Spleen (tissue), 11 donors: Measurements from ENCODE around the gene C1orf159. TPM values are rescaled to one million over a fixed set of nuclear protein-coding genes. Genes with fewer than 3 reads are reported as not detected.

Experiments
- DNase-seq: peaks from one replicate; pipeline ENCODE4 v3.0.0-alpha.2; 2020
- H3K27ac ChIP-seq, 8 donors: fragments of 200-600 bp; sonication (generic) in 7 of 8; 1 replicate in 4 of 8; 2 replicates in 4 of 8; pipeline versions ENCODE4 v1.5.0 to v1.8.0; 2016 to 2021; ENCODE audit warnings: inconsistent platforms in 4 of 8, mild to moderate bottlenecking in 4 of 8, moderate library complexity in 1 of 8
- H3K27me3 ChIP-seq, 7 donors: fragments of 200-600 bp; sonication (generic) in 6 of 7; replicated peaks in 1 of 7; 1 replicate in 4 of 7; 2 replicates in 3 of 7; pipeline versions ENCODE4 v1.5.0 to v1.8.0; 2016 to 2021; ENCODE audit warnings: inconsistent platforms in 3 of 7, mild to moderate bottlenecking in 1 of 7
- H3K36me3 ChIP-seq, 6 donors: fragments of 200-600 bp; sonication (generic) in 5 of 6; 1 replicate in 4 of 6; 2 replicates in 2 of 6; pipeline versions ENCODE4 v1.5.0 to v1.8.0; 2016 to 2021; ENCODE audit warnings: inconsistent platforms in 2 of 6
- H3K4me1 ChIP-seq, 6 donors: fragments of 200-600 bp; sonication (generic) in 5 of 6; 1 replicate in 3 of 6; 2 replicates in 3 of 6; pipeline versions ENCODE4 v1.5.0 to v1.8.0; 2016 to 2021; ENCODE audit warnings: inconsistent platforms in 3 of 6
- H3K4me3 ChIP-seq, 8 donors: fragments of 200-600 bp; sonication (generic) in 7 of 8; 1 replicate in 4 of 8; 2 replicates in 4 of 8; pipeline versions ENCODE4 v1.5.0 to v1.8.0; 2016 to 2021; ENCODE audit warnings: inconsistent platforms in 4 of 8, mild to moderate bottlenecking in 4 of 8, moderate library complexity in 2 of 8
- H3K9me3 ChIP-seq, 8 donors: fragments of 200-600 bp; sonication (generic) in 7 of 8; 1 replicate in 4 of 8; 2 replicates in 4 of 8; pipeline versions ENCODE4 v1.5.0 to v1.8.0; 2016 to 2021; ENCODE audit warnings: inconsistent platforms in 4 of 8
- CTCF ChIP-seq, 11 experiments: fragments of 200-600 bp in 7 of 11; fragments of 450-650 bp in 4 of 11; sonication (generic) in 4 of 11; IDR thresholded peaks in 8 of 11; conservative IDR thresholded peaks in 3 of 11; 1 replicate in 7 of 11; 2 replicates in 4 of 11; pipeline versions ENCODE4 v1.4.0 to v1.8.0; 2016 to 2021; ENCODE audit warnings: antibody characterized with exemption in 11 of 11, inconsistent platforms in 4 of 11, mild to moderate bottlenecking in 1 of 11
- POLR2A ChIP-seq, 3 donors: fragments of 450-650 bp; IDR thresholded peaks; one replicate each; pipeline ENCODE4 v1.5.1; 2017; ENCODE audit warnings: antibody characterized with exemption in 3 of 3, mild to moderate bottlenecking in 1 of 3
- POLR2AphosphoS5 ChIP-seq, 3 donors: sonication (generic); formaldehyde crosslinking; IDR thresholded peaks; one replicate each; pipeline ENCODE4 v1.5.1; 2017; ENCODE audit warnings: antibody characterized with exemption in 3 of 3
- WGBS, 5 donors: extraction: QIAGEN DNeasy Blood & Tissue Kit in 3 of 5; methylation state at CpG; one replicate each; pipeline versions ENCODE4 v1.1.5 to v1.1.7; 2013 to 2018; 5-methylcytosine and 5-hydroxymethylcytosine counted together
- intact Hi-C: fragments of 100-400 bp; cut with DNase I; formaldehyde crosslinking; loops from one replicate; pipeline ENCODE4 v1.15.0; 2023; ENCODE audit warnings: low total_unique reads
- polyA plus RNA-seq, 3 donors: library from polyadenylated mRNA; stranded (reverse); fragments of 200-250 nt; gene quantifications; one replicate each; pipeline ENCODE4 v1.2.1, GENCODE V29; 2013
- total RNA-seq, 7 donors: library from RNA; depleted of rRNA in 3 of 7; stranded (reverse); fragments of >200 nt in 3 of 7; fragmentation: NEBNext Ultra II Directional in 4 of 7; extraction: Animal tissue kit (Norgen Biotek cat#: 25700) in 4 of 7; gene quantifications; one replicate each; pipeline versions ENCODE4 v1.1.0 to v1.2.1, GENCODE V29; 2016 to 2021
- donor health status: healthy with polysubstance abuse.
- donor health status: DM: no; HTN: no; CAD: no; lungs with moderate emphysema.
- donor health status: DM: no; HTN: no; CAD: no.
- donor health status: Bipolar disorder and iron deficiency.
- donor health status: healthy.
- donor health status: DM: no; HTN: no; CAD: no.
- donor health status: DM: yes; HTN: yes; CAD: no.

The C1orf159 gene
- total and polyA plus RNA-seq, 10 donors: 8.5 to 25.7 (median 18.8) TPM

GRCh38 chr1:1046767-1047166, 69.1 kb downstream of the C1orf159 start:
- H3K4me1 ChIP-seq: no peaks in the 10 kb centered on the region
- WGBS, 5 donors: 93 to 97% (median 94%) methylated on average over 17 to 26 of the region's 26 CpGs
- no peaks in the 10 kb centered on the region for H3K27me3 ChIP-seq
- no peak for DNase-seq
- H3K9me3 ChIP-seq: peaks cover 0 to 3% (median 0%) of the 10 kb centered on the region in 8 donors
- peaks cover 0 to 56% (median 2%) of the 10 kb centered on the region in 6 donors for H3K36me3 ChIP-seq
- intact Hi-C loops: no loop called here
- TF ChIP-seq POLR2A (IDR thresholded peaks at IDR 0.05) (no peak), POLR2AphosphoS5 (IDR thresholded peaks at IDR 0.05) (no peak)
- H3K27ac ChIP-seq: no peak overlapping the region
- no peak overlapping the region for H3K4me3 ChIP-seq

GRCh38 chr1:1046243-1046642, 69.6 kb downstream of the C1orf159 start:
- no peak overlapping the region for H3K27ac ChIP-seq
- no peaks in the 10 kb centered on the region for H3K4me1 ChIP-seq
- no peak overlapping the region for H3K4me3 ChIP-seq
- H3K9me3 ChIP-seq: peaks cover 0 to 3% (median 0%) of the 10 kb centered on the region in 8 donors
- intact Hi-C loops: no loop called here
- peaks cover 0 to 51% (median 0%) of the 10 kb centered on the region in 6 donors for H3K36me3 ChIP-seq
- TF ChIP-seq POLR2AphosphoS5 (IDR thresholded peaks at IDR 0.05): no peak
- no peak for TF ChIP-seq CTCF (IDR thresholded peaks at IDR 0.05 in 8 of 11, conservative IDR thresholded peaks at IDR 0.05 in 3 of 11)
- no peak for TF ChIP-seq POLR2A (IDR thresholded peaks at IDR 0.05)
- peaks cover 0 to 1% (median 0%) of the 10 kb centered on the region in 7 donors for H3K27me3 ChIP-seq
- WGBS, 5 donors: 92 to 96% (median 94%) methylated on average over 15 to 20 of the region's 20 CpGs
- no peak for DNase-seq

GRCh38 chr1:1045129-1045528, 70.8 kb downstream of the C1orf159 start:
- peaks cover 0 to 40% (median 0%) of the 10 kb centered on the region in 6 donors for H3K36me3 ChIP-seq
- no peak for DNase-seq
- intact Hi-C loops: no loop called here
- H3K9me3 ChIP-seq: peaks cover 0 to 3% (median 0%) of the 10 kb centered on the region in 8 donors
- WGBS, 5 donors: 94 to 98% (median 95%) methylated on average over 9 to 23 of the region's 23 CpGs
- H3K27me3 ChIP-seq: peaks cover 0 to 10% (median 4%) of the 10 kb centered on the region in 7 donors
- H3K27ac ChIP-seq: no peak overlapping the region
- H3K4me1 ChIP-seq: peaks cover 5 to 6% (median 5%) of the 10 kb centered on the region in 6 donors
- no peak for TF ChIP-seq POLR2A (IDR thresholded peaks at IDR 0.05)
- no peak for TF ChIP-seq CTCF (IDR thresholded peaks at IDR 0.05 in 8 of 11, conservative IDR thresholded peaks at IDR 0.05 in 3 of 11)
- no peak for TF ChIP-seq POLR2AphosphoS5 (IDR thresholded peaks at IDR 0.05)
- H3K4me3 ChIP-seq: no peak overlapping the region

DNA sequence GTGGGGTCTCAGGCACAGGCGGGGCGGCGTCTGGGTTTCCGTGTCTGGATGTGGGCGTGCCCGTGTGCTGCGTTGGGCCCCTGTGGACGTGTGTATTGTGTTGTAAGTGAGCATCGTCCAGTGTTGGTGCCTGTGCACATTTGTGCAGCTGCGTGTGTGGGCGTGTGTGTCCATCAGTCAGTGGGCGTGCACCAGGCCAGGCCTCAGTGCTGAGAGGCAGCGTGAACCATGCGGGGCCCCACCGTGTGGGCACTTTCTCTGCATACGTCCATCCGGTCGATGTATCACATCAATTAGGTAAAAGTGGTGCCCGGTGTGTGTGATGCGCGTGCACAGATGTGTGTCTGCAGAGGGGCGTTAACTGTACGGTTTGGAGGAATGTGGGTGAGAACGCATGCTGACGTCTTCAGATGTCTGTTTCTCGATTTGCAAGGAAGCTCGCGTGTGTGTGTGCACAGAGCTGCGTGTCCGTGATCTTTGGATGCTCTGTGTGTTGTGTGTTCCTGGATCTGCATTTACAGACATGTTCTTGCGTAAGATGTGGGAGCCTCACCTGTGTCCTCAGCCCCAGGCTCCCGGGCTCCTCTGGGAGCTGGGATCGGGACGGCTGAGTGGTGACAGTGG, 71.3 kb downstream of the C1orf159 start:
- peaks cover 0 to 16% (median 9%) of the 10 kb centered on the region in 7 donors for H3K27me3 ChIP-seq
- peaks cover 10 to 12% (median 11%) of the 10 kb centered on the region in 6 donors for H3K4me1 ChIP-seq
- WGBS, 5 donors: 90 to 94% (median 92%) methylated on average over 25 to 34 of the region's 34 CpGs
- peaks cover 0 to 3% (median 0%) of the 10 kb centered on the region in 8 donors for H3K9me3 ChIP-seq
- H3K4me3 ChIP-seq: no peak overlapping the region
- no peak overlapping the region for H3K27ac ChIP-seq
- H3K36me3 ChIP-seq: peaks cover 0 to 39% (median 0%) of the 10 kb centered on the region in 6 donors
- TF ChIP-seq POLR2A (IDR thresholded peaks at IDR 0.05) (no peak), POLR2AphosphoS5 (IDR thresholded peaks at IDR 0.05) (no peak), CTCF (IDR thresholded peaks at IDR 0.05 in 8 of 11, conservative IDR thresholded peaks at IDR 0.05 in 3 of 11) (no peak)
- no peak for DNase-seq
- intact Hi-C loops: no loop called here
